T-helper 2 cell treated with Interferon-gamma antibody and Interleukin-4, amounts not matched to agents 100 ng/mL and 5 ng/mL, for 36 hours (primary cell): ENCODE data around the gene MRPL37. TPM values are rescaled to one million over a fixed set of nuclear protein-coding genes. Genes with fewer than 3 reads are reported as not detected.
"Not testable (repeated sequence)": the region's sequence is repeated elsewhere in the genome, so short reads cannot be mapped to it uniquely, and the experiment has no call there.

Source experiments
- intact Hi-C: fragments of 100-400 bp; cut with micrococcal nuclease; formaldehyde crosslinking; loops from one replicate; pipeline ENCODE4 v1.15.1; 2023
- total RNA-seq: library from RNA; stranded (reverse); gene quantifications from 2 replicates; pipeline ENCODE4 v1.2.3, GENCODE V29; 2022

MRPL37 gene
- total RNA-seq, 1 donor from 2014 or later: 109 TPM

DNA sequence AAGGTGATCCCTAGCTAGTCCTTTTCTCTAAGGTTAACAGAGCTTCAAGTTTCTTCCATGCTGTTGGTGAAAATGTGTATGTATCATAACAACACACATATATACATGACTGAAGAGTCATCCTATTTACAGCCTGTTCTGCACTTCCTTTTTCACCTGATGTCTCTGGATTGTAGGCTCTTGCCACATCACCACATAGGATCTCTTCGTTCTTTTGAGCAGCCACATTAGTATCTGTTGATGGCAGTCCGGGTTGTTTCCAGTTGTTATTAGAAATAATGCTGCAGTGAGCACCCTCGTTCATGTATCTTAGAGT, 19.7 kb downstream of the MRPL37 start:
- intact Hi-C loops: no loop called here

DNA sequence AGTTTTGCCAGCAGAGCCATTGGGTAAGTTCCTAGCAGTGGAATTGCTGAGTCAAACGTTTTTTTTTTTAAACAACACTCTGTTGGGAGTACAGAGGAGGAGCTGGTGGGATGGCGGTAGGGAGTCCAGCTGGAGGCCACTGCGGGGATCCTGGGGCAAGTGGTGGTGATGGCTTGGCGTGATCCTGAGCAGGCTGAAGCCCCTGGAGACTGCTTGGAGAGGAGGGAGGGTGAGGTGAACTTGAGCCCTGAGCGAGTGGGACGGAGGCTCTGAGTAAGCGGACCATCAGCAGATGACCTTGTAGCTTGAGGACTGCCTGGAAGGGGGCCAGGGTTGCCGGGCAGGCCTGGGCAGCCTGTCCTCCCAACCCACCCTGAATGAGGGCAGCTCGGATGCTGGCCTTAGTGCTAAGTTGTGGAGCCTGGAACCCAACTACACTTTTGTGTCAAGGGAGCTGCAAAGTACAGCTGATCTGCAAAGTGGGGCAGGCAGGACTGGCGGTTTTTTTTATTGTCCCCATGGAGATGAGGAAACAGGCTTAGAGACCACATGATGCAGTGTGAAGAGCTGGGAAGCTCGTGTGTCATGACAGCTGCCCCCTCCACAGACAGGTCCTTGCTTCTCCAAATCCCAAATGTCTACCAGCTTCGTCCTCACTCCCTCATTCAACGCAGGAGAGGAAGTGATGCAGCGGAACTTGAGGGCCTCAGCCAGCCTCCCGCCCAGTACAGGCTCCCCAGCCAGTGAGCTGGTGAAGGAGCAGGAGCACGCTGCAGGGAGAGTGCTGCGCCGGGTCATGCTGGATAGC, 20.2 kb downstream of the MRPL37 start:
- intact Hi-C loops: no loop called here

DNA sequence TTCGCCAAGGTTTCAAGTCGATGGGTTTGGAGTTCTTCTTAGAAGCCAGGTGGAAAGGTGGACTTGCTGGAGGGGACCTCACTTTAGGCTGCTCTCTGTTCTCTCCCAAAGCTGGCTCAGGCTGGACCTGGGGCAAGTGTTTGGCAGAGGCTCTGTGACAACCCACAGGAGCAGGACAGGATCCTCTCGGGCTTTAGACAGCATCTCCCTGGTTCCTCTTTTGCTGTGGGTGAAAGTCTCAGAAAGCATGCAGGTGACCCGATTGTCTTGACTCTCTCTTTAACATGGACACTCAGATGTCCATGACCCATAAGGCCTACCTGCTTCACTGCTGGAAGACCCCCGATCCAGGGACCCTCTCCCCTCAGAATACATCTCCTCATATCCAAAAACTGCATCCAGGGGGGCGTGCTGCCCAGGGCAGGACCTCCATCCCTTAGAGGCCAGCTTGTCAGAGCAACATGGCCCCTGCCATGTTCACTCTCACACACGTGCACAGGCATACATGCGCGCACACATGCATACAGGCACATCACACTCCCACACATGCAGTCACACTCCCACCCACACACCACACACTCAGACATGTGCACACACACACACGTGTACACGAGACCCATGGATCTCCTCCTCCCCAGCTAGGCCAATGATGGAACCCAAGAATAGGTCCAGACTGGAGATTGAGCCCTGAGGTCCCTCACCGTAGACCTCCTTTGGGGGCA, 21.3 kb downstream of the MRPL37 start:
- intact Hi-C loops: no loop called here

DNA sequence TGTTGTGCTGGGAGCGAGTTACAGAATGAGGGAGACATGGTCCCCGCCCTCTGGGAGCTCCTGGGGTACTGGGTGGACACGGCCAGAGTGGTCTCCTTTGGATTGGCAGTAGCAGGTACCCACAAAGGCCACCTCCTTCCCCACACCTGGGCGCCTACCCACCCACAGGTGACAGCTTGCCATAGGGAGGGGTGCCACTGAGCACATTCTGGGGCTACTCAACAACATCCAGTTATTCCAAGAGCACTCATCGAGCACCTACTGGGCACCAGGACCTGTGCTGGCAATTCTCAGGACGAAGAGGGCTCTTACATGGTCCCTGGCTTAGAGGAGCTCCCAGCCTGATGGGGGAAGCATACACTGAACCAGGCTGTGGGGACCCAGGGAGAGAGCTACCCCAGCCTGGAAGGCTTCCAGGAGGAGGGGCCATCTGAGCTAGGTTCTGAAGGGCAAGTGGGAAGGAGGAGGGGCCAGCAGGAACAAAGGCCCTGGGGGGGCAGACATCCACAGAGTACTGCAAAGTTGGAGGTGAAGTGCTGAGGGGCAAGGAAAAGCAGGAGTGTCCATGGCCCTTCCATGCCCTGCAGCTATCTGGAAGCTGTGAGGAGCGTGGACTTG, 22.0 kb downstream of the MRPL37 start:
- intact Hi-C loops: no loop called here

DNA sequence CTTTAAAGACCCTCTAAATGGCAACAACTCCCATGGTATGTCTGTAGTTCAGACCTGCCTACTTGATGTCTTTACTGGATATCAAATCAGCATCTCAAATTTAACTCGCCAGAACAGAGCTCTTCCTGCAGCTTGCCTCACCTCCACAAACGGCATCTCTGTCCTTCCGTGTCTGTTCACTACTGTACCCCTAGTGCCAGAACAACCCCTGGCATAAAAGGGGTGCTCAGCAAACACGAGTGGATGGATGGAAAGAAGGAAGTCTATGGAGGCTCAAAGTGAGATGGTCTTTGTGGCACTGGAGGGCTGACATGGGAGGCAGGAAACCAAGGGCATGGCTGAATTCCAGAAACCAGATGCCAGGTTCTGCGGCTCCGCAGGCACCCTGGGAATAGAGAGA, 22.7 kb downstream of the MRPL37 start:
- intact Hi-C loops: no loop called here

DNA sequence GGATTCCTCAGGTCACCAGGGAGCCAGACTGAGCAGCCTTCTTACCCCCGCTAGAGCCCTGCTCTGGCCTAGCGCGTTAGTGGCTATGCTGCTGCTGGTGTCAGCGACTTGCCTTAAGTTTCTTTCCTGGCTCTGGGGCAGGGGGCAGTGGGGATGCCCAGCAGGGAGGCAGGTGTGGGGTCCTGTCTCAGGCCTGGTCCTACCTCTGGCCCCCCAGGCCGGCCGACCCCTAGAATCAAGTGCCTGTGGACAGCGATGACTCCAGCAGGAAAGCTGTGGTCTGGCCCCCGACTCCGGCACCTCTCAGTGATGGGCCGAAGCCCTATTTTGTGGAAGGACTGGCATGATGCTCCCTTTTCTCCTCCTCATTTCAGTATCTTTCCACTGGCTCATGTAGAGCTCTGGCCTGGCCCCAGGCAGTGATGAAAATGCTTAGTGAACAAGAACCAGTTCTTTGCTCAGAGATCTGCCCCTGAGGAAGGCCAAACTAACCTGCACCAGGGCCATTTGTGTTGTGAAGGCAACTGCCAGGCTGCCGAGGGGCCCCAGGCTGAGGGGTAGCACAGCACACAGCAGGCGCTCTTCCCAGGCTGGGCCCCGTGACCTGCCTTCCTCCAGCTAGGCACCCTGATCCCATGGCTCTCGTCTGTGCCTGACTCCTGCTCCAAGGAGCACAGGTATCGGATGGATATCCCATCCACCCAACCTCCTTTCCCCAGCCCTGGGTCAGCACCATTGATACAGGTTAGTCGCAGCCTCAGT, 23.7 kb downstream of the MRPL37 start:
- intact Hi-C loops: no loop called here

DNA sequence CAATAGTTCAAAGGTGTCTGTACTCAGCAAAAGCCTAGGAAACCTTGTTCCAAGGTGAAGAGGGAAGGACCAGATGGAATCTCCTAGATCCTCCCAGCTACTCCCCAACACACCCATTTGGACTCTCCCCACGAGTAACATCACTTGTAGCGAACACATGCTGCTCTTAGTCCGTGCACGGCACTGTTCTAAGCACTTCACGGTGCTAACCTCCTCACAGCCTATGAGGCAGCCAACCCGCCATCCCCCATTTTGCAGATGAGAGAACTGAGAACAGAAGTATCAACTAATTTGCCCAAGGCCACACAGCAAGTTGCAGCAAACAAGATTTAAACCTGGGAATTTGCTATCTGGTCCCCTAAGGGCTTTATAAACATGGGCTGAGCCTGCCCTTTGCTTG, 24.3 kb downstream of the MRPL37 start:
- intact Hi-C loops: no loop called here

DNA sequence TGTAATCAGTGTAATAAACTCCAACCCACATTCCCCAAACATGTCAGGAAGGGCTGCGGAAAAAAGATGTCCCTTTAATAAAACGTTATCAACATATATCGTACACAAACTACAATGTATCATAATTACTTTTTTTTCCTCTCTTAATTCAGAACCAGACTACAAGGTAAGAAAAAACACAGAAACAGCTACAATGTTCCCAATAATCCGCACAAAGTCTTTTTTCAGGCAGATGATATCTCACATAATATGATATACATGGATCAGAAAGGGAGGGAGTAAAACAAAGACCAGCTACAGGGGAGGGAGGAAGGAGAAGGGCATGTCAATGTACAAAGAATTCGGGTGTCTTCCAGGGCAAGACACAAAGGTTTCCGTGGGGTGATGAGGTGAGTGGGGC, 25.4 kb downstream of the MRPL37 start:
- intact Hi-C loops: no loop called here

DNA sequence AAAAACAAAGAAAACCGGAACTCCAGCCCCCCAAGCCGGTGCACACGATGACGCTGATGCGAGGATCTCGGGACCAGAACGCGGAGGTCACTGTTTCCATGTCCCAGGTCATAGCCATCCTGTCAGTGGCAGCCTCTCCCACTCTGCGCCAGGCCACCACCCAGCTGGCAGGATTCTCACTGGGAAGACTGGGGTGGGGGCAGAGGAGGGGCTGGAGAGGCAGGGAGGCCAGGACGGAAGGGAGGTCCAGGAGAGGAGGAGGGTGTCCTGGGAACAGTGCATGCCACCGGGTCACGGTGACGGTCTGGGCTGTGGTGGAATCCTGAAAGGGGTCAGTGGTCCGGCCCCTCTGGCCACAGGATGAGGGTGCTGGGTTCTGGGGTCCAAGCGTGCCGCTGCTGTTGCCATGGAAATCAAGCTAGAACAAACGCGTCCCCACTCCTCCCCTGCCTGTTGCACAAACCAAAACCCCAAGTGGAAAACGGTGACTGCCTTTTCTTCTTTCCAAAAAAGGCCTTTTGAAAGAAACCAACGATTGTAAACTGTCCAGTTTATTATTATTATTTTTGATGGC, 26.1 kb downstream of the MRPL37 start:
- intact Hi-C loops: no loop called here

DNA sequence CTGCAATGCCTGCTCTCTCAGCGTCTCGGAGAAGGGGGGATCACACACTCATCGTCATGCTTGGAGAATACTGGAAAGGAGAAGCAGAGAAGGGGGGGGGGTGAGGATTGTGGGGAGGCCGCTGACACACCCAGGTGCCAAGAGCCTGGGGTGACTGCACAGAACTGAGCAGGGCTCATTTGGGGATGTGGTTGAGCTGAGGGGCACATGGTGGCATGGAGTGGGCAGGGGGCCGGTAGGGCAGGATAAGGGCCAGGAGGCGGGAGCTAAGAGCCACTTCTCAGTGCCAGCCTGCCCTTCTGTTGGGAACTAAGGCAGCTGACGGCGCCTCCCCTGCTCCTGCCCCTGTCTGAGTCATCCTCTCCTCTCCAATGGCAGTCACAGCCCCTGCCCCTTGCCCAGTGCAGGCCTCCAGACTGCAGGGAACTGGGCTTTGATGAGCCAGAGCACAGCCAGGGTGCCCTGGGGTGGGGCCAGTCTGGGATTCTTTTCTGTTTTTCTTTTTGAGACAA, 27.2 kb downstream of the MRPL37 start:
- intact Hi-C loops: no loop called here

DNA sequence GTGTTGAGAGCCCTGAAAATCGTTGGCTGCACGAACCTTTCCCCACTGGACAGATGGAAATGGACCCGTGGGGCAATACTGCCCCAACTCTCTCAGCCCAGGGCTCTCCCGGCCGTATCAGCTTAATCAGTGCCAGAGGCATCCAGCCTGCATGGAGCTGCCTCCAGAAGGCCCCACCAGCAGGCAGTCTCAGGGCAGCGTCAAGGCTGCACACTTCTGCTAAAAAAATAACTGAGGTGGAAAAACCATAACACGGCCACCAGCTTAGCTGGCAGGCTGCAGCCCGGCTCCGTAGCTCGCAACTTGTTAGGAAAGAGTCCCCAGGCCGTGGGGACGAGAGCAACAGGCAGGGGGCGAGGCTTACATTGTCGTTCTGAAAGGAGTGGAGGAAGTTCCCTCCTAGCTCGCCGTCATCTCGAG, 27.9 kb downstream of the MRPL37 start:
- intact Hi-C loops: no loop called here

DNA sequence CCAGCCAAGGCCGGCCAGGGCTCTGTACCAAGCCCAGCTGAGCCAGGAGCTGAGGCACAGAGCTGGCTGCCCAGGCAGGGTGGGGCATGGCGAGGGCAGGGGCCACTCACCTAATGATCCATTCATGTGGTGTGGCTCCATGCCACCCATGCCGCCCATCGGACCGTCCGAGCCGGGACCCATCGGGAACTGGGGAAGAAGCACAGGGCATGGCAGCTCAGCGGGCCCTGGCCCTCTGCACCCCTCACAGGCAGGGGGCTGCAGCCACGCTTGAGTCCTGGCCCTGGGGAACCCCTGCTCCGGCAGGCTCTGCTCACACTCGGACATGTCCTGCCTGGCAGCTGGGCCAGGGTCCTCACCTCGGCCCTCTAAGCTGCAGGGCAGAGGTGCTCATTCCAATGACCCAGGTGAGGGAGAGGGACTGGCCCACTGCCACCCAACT, 28.7 kb downstream of the MRPL37 start:
- intact Hi-C loops: no loop called here

DNA sequence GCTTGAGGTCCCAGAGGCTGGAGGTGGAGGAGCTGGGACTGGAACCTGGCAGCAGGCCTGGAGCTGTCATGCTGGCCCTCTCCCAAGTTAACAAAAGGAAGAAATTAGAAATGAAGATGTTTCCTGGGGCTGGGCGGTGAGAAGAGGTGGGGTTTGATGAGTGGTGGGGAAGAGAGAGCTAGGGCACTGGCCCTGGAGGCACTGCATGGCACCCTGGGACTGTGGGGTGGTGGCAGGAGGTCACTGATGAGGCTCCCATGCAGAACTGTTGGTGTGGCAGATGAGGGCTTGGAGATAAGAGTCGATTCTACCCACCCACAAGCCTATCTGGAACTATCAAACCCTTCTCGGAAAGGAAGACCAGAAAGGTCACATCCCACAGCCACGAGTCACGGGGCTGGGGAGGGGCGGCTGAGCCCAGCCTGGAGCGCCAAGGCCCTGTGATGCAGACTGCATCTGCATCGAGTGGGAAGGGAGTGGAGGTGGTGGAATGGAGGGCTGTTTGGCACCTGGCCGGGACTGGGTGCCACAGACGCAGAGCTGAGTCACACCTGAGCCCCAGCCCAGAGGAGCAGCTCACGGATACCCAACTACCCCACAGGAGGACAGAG, 29.4 kb downstream of the MRPL37 start:
- intact Hi-C loops: no loop called here

DNA sequence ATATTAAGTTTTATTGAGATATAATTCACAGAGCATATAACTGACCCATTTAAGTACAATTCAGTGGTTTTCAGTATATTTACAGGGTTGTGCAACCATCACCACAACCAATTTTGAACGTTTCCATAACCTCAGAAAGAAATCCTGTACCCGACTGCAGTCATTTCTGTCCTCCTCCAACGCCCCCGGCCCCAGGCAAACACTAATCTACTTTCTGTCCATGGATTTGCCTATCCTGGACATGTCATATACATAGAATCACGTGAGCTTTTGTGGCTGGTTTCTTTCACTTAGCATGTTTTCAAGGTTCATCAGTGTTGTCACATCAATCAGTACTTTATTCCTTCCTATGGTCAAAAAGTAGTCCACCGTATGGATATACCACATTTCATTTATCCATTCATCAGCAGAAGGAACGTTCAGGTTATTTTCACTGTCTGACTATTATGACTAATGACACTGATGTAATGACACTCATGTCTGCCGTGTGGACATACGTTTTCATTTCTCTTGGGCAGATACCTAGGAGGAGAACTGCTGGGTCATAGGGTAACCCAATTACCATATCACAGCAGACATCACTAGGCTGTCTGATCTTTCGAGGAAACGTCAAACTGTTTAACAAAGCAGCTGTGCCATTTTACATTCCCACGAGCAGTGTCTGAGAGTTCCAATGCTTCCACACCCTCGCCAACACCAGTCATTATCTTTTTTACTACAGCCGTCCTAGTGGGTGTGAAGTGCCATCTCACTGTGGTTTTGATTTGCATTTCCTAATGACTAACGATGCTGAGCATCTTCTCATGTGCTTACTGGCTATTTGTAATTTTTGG, 30.8 kb downstream of the MRPL37 start:
- intact Hi-C loops: no loop called here

DNA sequence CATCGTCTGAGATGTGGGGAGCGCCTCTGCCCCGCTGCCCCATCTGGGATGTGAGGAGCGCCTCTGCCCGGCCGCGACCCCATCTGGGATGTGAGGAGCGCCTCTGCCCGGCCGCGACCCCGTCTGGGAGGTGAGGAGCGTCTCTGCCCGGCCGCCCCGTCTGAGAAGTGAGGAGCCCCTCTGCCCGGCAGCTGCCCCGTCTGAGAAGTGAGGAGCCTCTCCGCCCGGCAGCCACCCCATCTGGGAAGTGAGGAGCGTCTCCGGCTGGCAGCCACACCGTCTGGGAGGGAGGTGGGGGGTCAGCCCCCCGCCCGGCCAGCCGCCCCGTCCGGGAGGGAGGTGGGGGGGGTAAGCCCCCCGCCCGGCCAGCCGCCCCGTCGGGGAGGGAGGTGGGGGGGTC, 33.2 kb downstream of the MRPL37 start:
- intact Hi-C loops: not testable (repeated sequence)

DNA sequence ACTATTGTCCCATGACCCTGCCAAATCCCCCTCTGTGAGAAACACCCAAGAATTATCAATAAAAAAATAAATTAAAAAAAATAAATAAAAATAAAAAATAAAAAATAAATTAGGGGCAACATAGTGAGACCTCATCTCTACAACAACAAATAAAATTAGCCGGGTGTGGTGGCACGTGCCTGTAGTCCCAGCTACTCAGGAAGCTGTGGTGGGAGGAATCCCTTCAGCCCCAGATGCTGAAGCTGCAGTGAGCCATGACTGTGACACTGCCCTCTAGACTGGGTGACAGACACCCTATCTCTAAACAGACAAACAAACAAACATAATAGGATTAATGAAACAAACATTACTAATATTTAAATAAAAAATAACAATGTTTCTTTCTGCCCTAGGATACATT, 34.3 kb downstream of the MRPL37 start:
- intact Hi-C loops: no loop called here

DNA sequence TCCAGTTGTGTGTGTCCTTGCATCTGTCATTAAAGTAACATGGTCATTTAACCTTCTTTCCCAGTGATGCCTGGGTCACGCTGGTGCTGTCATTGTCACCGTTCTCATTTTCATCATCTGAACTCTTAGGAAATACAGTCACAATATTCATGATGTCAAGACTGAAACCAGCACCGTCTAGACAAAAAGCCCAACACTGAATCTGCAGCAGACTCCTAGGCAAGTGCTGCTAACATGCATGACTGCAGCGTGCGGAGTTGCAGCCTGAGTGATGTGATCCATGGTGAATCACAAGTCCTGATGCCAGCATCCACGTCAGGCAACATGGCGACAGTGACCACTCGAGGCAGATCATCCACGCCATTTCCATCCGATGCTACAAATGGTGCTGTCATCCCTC, 37.6 kb downstream of the MRPL37 start:
- intact Hi-C loops: no loop called here

DNA sequence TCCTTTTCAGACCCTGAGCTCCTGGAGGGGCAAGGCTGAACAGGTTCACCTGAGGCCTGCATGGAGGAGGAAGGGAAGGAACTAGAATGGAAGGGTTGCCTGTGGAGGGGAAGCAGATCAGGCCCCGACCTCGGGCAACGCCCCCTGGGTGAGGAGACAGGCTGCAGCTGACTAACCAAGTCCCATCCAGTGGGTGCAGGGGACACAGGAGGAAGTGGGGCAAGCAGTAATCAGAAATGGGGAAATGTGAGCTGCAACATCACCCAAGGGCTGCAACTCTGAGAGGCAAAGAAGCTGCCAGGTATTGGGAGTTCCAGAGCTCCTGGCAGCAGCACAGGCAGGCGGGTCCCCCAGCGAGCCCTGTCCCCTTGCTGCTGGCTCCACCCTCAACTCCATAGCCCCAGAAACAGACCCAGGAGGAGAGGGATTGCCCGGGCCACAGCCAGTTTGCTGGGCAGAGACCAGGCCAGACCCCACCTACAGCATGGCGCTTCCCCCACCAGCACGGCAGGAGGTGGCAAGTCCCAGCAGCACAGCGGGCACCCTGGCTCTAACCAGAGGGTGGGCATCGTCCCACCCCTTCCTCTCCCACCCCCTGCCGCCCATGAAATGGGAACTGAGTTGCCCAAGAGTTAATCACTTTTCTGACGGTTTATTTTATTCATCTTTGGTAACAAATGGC, 38.5 kb downstream of the MRPL37 start:
- intact Hi-C loops: no loop called here

DNA sequence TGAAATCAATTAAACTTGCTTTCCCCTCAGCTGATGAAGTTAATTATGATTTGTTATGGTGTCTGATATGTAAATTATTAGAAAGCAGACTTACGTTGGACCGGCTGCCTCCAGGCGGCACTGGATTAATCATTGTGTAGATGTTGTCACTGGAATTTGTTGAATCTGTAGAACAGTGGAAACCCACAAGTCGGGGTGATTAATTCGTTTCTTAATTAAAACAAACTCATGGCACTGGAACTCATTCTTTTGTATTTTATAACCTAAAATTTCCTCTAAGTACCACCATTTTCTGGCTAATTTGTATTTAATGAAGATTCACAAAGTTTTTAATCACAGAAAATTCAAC, 39.0 kb downstream of the MRPL37 start:
- intact Hi-C loops: no loop called here
